Coronary artery (tissue), 2 donors: ENCODE results near the gene GP1BA.
A peak's percentile ranks its signal among the peaks of the same experiment; 100 is the strongest.

Experiments used
- DNase-seq: peaks from one replicate; pipeline ENCODE4 v3.0.0-alpha.2; 2017; ENCODE audit warnings: low spot score
- H3K27ac ChIP-seq, 2 donors: fragments of 200-600 bp; sonication (generic); one replicate each; pipeline ENCODE4 v1.5.1; 2016 to 2019
- H3K4me3 ChIP-seq: fragments of 200-600 bp; sonication (generic); 2 replicates; pipeline ENCODE4 v1.5.1; 2016; ENCODE audit warnings: mild to moderate bottlenecking, moderate library complexity
- TF ChIP-seq, protein P1 (sequence below): fragments of 200-600 bp; sonication (generic); IDR thresholded peaks from one replicate; pipeline ENCODE4 v1.5.1; 2019; ENCODE audit warnings: antibody characterized with exemption

The GP1BA gene

DNA sequence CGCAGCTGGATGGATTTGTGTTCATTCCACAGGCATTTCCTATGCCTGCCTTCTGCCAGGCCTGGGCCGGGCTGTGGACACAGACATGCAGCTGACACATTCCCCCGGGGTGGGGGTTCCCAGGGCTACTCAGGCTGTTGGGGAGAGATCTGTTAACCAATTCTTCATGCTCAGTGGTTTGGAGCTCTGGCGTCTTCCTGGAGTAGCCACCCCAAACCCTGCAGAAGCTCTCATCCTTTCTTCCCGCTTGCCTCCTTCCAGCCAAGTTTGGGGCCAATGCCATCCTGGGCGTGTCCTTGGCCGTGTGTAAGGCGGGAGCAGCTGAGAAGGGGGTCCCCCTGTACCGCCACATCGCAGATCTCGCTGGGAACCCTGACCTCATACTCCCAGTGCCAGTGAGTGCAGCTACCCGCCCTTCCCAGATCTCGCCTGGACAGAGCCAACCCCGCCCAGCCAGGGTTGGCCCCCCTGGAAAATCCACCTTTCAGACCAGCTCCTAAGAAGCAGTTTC is 21.4 kb downstream of the GP1BA start:
- no peak overlapping the region for H3K4me3 ChIP-seq
- H3K27ac ChIP-seq: peak overlapping the region; percentile 10 to 80
- TF ChIP-seq, protein P1, sequence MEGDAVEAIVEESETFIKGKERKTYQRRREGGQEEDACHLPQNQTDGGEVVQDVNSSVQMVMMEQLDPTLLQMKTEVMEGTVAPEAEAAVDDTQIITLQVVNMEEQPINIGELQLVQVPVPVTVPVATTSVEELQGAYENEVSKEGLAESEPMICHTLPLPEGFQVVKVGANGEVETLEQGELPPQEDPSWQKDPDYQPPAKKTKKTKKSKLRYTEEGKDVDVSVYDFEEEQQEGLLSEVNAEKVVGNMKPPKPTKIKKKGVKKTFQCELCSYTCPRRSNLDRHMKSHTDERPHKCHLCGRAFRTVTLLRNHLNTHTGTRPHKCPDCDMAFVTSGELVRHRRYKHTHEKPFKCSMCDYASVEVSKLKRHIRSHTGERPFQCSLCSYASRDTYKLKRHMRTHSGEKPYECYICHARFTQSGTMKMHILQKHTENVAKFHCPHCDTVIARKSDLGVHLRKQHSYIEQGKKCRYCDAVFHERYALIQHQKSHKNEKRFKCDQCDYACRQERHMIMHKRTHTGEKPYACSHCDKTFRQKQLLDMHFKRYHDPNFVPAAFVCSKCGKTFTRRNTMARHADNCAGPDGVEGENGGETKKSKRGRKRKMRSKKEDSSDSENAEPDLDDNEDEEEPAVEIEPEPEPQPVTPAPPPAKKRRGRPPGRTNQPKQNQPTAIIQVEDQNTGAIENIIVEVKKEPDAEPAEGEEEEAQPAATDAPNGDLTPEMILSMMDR: no peak
- DNase-seq: no peak

DNA sequence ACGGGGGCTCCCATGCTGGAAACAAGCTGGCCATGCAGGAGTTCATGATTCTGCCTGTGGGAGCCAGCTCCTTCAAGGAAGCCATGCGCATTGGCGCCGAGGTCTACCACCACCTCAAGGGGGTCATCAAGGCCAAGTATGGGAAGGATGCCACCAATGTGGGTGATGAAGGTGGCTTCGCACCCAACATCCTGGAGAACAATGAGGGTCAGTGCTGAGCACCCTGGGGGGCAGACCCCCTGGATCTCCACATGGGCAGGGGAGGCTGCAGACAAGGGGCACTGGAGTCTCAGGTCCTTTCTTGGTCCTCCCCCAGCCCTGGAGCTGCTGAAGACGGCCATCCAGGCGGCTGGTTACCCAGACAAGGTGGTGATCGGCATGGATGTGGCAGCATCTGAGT is 23.0 kb downstream of the GP1BA start:
- no peak overlapping the region for H3K27ac ChIP-seq
- no peak overlapping the region for H3K4me3 ChIP-seq
- TF ChIP-seq, protein P1: no peak
- DNase-seq: no peak

DNA sequence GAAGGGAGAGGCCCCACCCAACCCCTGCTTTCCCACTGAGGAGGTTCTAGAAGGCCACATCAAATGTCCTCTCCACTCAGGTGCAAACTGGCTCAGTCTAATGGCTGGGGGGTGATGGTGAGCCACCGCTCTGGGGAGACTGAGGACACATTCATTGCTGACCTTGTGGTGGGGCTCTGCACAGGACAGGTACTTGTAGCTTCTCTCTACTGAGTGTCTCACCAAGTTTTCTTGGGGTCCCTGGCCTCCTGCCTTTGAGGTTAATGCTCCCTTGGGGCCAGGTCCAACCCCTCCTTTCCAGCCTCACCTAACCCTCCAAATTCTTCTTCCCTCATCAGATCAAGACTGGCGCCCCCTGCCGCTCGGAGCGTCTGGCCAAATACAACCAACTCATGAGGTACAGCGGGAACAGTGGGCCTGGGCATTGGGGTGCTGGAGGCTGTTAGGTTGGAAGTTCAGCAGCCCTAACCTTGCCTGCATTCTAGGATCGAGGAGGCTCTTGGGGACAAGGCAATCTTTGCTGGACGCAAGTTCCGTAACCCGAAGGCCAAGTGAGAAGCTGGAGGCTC is 24.5 kb downstream of the GP1BA start:
- TF ChIP-seq, protein P1: no peak
- no peak for DNase-seq
- Histone ChIP-seq H3K27ac (no peak overlapping the region), H3K4me3 (no peak overlapping the region)

DNA sequence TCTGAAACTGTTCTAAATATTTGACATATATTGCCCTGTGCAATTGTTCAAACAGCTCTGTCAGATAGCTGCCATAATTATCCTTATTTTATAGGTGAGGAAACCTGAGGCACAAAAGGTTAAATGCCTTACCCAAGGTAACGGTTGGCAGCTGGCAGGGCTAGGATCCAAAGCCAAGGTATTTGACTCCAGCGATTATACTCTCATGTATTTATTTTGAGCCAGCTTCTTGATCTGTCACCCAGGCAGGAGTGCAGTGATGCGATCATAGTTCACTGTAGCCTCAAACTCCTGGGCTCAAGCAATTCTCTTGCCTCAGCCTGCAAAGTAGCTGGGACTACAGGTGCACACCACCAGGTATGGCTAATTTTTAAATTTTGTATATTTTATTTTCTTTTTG is 26.0 kb downstream of the GP1BA start:
- no peak for DNase-seq
- H3K4me3 ChIP-seq: no peak overlapping the region

DNA sequence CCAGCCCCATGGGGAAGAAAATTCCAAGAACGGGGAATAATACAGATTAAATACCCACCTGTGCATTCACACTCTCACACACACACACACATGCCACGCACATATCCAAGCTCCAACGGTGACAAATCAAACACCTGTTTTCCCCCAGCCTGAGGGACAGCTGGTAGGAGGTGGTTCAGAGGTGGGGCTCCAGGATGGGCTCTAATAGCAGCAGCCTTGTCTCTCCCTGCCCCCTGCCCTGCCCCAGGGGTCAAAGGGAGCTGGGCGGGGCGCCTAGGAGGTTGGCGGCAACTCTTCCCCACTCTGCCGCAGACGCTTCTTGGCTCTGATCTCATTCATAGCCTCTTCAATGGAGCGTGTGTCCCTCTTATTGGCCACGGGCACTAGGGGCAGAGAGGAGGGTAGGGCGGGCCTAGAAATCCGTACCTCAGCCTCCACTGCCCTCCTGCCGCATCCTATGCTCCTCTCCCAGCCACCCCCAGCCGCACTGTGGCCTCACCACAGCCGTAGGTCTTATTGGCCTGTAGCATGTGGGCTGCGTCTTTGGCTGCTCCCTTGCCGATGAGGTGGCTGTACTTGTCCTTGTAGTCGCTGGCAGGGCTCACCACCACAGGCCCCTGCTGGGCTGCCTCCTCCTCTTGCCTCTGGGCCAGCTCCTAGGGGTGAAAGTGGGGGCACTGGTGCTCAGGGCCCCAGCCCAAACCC is 27.3 kb downstream of the GP1BA start:
- Histone ChIP-seq H3K27ac (no peak overlapping the region), H3K4me3 (no peak overlapping the region)
- DNase-seq: no peak
- TF ChIP-seq, protein P1: no peak

More for the DNA sequence above, 26.0 kb downstream of the GP1BA start:
- TF ChIP-seq, protein P1: no peak
- H3K27ac ChIP-seq: no peak overlapping the region

DNA sequence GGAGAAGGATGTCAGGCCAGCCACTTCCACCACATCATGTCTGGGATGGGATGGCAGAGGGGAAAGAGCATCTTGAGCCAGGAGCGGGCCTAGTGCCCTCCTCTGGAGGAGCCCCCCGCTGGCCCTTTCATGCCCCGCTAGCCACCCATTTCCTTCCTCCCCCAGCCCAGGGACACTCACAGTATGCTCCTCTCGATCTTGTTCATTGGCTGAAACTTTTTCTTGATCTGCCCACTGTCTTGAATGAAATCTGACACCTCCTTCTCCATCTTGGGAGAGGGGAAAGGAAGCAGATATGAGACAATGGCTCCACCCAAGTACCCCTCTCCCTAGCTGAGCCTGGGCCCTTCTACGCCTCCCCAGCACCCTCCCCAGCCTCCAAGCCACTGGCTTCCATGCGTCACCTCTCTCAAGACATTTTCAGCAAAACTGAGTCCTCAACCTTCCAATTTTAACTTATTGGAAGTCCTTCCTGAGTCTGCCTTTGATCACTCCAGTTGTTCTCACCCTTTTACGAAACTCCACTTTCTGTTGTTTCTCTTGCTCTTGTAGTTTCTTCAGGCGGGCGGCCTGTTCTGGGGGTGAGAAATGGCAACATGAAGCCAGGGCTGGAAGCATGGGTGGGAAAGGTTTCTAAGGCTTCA is 28.3 kb downstream of the GP1BA start:
- H3K27ac ChIP-seq: no peak overlapping the region
- no peak for DNase-seq
- TF ChIP-seq, protein P1: no peak
- no peak overlapping the region for H3K4me3 ChIP-seq
